ENCODE data around the gene DRC1.

Gene DRC1

GRCh38 chr2:26450031-26450635, 48.4 kb downstream of the DRC1 start:
- DNase-seq, result no peak
- H3K36me3 ChIP-seq (replicated peaks), result no peaks in the 10 kb centered on the region
- TF ChIP-seq, protein P1, sequence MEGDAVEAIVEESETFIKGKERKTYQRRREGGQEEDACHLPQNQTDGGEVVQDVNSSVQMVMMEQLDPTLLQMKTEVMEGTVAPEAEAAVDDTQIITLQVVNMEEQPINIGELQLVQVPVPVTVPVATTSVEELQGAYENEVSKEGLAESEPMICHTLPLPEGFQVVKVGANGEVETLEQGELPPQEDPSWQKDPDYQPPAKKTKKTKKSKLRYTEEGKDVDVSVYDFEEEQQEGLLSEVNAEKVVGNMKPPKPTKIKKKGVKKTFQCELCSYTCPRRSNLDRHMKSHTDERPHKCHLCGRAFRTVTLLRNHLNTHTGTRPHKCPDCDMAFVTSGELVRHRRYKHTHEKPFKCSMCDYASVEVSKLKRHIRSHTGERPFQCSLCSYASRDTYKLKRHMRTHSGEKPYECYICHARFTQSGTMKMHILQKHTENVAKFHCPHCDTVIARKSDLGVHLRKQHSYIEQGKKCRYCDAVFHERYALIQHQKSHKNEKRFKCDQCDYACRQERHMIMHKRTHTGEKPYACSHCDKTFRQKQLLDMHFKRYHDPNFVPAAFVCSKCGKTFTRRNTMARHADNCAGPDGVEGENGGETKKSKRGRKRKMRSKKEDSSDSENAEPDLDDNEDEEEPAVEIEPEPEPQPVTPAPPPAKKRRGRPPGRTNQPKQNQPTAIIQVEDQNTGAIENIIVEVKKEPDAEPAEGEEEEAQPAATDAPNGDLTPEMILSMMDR (IDR thresholded peaks at IDR 0.05; ENCODE audit: low read depth, low read length, missing control alignments), result no peak
- H3K4me3 ChIP-seq (ENCODE audit: low read depth, low read length), result no peak overlapping the region
- H3K27ac ChIP-seq, result no peak overlapping the region
- in situ Hi-C loops (cut with HindIII; ENCODE audit: low pct_ligation_motif_present, low sequenced_read_pairs), result no loop called here
- no peaks in the 10 kb centered on the region for H3K27me3 ChIP-seq (replicated peaks)

- Histone ChIP-seq H3K36me3 (replicated peaks) (no peaks in the 10 kb centered on the region), H3K4me3 (ENCODE audit: low read depth, low read length) (no peak overlapping the region), H3K27ac (no peak overlapping the region), H3K27me3 (replicated peaks) (no peaks in the 10 kb centered on the region)
- TF ChIP-seq, protein P1 (IDR thresholded peaks at IDR 0.05; ENCODE audit: low read depth, low read length, missing control alignments), result no peak
- DNase-seq, result no peak
- in situ Hi-C loops (cut with HindIII; ENCODE audit: low pct_ligation_motif_present, low sequenced_read_pairs), result no loop called here
Observed at GRCh38 chr2:26451700-26452099, 50.0 kb downstream of the DRC1 start.

DNA sequence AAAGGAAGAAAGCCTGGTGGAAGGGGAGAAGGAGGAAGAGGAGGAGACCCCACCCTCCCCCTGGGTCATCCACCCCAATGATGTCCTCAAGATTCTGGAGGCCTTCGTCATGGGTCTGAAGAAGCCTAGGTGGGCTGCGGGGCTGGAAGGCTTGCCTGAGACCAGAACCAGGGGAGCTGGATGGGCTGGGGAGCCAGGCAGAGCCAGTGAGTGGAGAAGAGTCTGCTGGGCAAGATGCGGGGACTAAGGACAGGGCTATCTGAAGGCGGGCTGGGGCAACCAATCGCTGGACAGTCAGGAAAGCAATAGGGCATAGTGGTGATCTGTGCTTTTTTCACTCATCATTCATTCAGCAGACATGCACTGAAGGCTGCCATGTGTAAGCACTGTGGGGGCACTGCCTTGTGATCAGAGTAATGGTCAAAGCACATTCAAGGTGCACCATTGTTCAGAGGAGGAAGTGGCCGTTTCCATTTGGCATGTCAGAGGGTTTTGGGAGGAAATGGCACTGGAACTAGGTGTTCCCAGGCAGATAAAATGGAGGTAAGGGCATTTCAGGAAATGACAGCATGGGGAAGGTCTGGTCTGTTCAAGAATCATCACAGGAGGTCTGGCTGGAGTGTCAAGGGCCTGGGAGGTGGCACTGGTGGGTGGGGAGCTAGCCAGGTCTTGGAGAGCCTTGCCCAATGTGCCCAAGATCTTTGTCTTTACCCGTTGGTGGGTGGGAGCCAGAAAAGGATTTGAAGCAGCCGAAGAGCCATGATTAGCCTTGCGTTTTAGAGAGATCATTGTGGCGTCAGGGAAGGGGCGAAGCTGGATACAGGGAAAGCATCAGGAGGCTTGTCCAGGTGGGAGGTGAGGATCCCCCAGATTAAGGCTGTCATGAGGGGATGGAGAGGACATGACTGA, 52.0 kb downstream of the DRC1 start:
- no peaks in the 10 kb centered on the region for H3K27me3 ChIP-seq (replicated peaks)
- no peaks in the 10 kb centered on the region for H3K36me3 ChIP-seq (replicated peaks)
- H3K4me3 ChIP-seq (ENCODE audit: low read depth, low read length), result no peak overlapping the region
- in situ Hi-C loops (cut with HindIII; ENCODE audit: low pct_ligation_motif_present, low sequenced_read_pairs), result no loop called here
- DNase-seq, result no peak
- H3K27ac ChIP-seq, result no peak overlapping the region
- TF ChIP-seq, protein P1 (IDR thresholded peaks at IDR 0.05; ENCODE audit: low read depth, low read length, missing control alignments), result no peak

DNA sequence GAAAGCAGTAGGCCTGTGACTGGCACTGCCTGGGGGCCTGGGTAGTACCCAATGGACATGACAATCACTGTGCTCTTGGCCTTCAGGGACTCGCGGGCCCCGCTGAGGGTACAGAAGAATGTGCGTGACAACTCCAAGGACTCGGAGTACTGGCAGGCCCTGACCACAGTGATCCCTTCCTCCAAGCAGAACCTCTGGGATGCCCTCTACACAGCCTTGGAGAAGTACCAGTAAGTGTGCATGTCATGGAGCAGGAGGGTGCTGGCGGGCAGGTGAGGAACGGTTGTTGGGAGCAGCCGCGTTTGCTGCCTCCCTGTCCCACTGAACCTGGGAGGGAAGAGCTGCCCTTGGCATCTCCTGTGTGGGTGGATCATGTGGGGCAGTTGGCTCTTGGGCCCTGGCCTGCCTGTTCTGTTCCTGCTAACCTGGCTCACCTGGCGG, 52.9 kb downstream of the DRC1 start:
- H3K4me3 ChIP-seq (ENCODE audit: low read depth, low read length), result no peak overlapping the region
- TF ChIP-seq, protein P1 (IDR thresholded peaks at IDR 0.05; ENCODE audit: low read depth, low read length, missing control alignments), result no peak
- H3K27me3 ChIP-seq (replicated peaks), result no peaks in the 10 kb centered on the region
- no peak overlapping the region for H3K27ac ChIP-seq
- no peak for DNase-seq
- in situ Hi-C loops (cut with HindIII; ENCODE audit: low pct_ligation_motif_present, low sequenced_read_pairs), result no loop called here
- no peaks in the 10 kb centered on the region for H3K36me3 ChIP-seq (replicated peaks)

DNA sequence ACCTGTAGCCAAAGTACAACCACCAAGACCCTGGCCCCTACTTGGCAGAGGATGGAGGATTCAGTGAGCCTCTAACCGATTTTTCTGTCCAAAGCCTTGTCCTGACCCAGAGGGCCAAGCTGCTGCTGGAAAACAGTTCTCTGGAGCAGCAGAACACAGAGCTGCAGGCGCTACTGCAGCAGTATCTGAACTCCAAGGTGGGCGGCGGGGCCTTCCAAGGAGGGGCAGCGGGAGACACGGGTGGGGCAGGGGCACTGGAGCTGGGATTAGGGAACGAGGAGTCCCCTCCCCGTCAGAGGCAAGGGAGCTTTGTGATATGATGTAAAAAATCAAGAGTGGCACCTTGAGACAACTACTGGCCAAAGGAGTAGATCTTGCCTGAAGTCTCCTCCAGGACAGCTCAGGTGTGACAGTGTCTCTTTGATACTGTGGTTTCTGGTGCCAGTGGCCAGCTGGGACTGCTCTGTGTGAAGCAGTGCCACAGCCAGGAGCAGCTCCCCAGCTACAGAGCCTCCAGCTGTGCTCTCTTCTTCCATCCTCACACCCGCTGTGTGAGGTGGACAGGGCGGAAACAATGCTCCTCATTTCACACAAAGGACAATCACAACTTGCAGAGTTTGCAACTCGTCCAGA, 53.4 kb downstream of the DRC1 start:
- no peak for DNase-seq
- in situ Hi-C loops (cut with HindIII; ENCODE audit: low pct_ligation_motif_present, low sequenced_read_pairs), result no loop called here
- Histone ChIP-seq H3K4me3 (ENCODE audit: low read depth, low read length) (no peak overlapping the region), H3K27ac (no peak overlapping the region), H3K27me3 (replicated peaks) (no peaks in the 10 kb centered on the region), H3K36me3 (replicated peaks) (no peaks in the 10 kb centered on the region)
- TF ChIP-seq, protein P1 (IDR thresholded peaks at IDR 0.05; ENCODE audit: low read depth, low read length, missing control alignments), result no peak
